ENCODE data around the gene PGP. TPM values are rescaled to one million over a fixed set of nuclear protein-coding genes. Genes with fewer than 3 reads are reported as not detected.

The PGP gene
- polyA plus RNA-seq, 1 donor (not counting 4 experiments of a cell fraction or from before 2014, with no cell fraction given), result 10.3 TPM

DNA sequence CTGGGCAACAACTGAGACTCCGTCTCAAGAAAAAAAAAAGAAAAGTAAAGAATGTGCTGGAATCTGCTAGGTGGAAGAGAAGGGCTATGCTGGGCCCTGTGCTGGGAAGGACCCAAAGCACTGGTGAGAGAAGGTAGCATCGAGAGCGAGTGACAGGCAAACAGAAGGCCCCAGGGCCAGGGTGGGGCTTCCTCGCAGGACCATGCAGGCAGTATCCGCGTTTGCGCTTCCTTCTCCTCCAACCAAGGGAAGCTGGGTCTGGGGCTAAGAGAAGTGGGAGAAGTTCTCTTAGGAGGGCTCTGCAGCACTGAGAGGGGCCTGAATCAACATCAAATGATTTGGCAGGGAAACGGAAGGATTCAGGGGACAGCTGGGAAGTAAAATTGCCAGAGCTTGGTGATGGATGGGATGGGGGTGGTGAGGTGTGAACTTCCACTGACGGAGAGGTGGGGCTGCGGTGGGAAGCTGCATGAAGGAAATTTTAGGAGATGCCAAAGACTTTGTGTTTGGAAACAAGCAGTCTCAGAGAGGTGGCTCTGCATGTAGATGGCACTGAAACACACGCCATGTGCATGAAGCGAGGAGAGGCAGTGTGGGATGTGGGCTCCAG, 42.0 kb upstream of the PGP start:
- Histone ChIP-seq H3K4me2 (ENCODE audit: control insufficient read depth, extremely low read depth, insufficient read depth, low read depth, low read length) (no peak overlapping the region), H3K79me2 (ENCODE audit: control insufficient read depth, insufficient read depth, low read length) (peaks cover 41% of the 10 kb centered on the region), H4K20me1 (ENCODE audit: control insufficient read depth, extremely low read depth, insufficient read depth, low read length) (peaks cover 18% of the 10 kb centered on the region), H3K36me3 (ENCODE audit: control insufficient read depth in 2 of 2, extremely low read depth in 1 of 2, insufficient read depth in 2 of 2, low read length in 2 of 2) (peaks cover 34 to 45% of the 10 kb centered on the region in 2 experiments), H3K4me3 (ENCODE audit: control insufficient read depth in 2 of 3, extremely low read depth in 1 of 3, insufficient read depth in 2 of 3, low read depth in 1 of 3, low read length in 3 of 3) (no peak overlapping the region), H3K4me1 (ENCODE audit: control insufficient read depth, extremely low read depth, insufficient read depth, low read length) (peaks cover 10% of the 10 kb centered on the region), H3K9me1 (ENCODE audit: control insufficient read depth, extremely low read depth, insufficient read depth, low read length) (no peaks in the 10 kb centered on the region), H3K27ac (ENCODE audit: control insufficient read depth, insufficient read depth, low read length) (no peak overlapping the region), H3K9ac (ENCODE audit: control insufficient read depth, extremely low read depth, insufficient read depth, low read length) (no peak overlapping the region), H2AFZ (ENCODE audit: control insufficient read depth, low read length) (no peak overlapping the region), H3K9me3 (ENCODE audit: control insufficient read depth, low read depth, low read length) (no peaks in the 10 kb centered on the region), H3K27me3 (ENCODE audit: control insufficient read depth, extremely low read depth, insufficient read depth, low read length) (no peaks in the 10 kb centered on the region)
- dilution Hi-C loops (cut with MboI; ENCODE audit: extremely low pct_ligation_motif_present, low sequenced_read_pairs), result no loop called here
- TF ChIP-seq, protein P1, sequence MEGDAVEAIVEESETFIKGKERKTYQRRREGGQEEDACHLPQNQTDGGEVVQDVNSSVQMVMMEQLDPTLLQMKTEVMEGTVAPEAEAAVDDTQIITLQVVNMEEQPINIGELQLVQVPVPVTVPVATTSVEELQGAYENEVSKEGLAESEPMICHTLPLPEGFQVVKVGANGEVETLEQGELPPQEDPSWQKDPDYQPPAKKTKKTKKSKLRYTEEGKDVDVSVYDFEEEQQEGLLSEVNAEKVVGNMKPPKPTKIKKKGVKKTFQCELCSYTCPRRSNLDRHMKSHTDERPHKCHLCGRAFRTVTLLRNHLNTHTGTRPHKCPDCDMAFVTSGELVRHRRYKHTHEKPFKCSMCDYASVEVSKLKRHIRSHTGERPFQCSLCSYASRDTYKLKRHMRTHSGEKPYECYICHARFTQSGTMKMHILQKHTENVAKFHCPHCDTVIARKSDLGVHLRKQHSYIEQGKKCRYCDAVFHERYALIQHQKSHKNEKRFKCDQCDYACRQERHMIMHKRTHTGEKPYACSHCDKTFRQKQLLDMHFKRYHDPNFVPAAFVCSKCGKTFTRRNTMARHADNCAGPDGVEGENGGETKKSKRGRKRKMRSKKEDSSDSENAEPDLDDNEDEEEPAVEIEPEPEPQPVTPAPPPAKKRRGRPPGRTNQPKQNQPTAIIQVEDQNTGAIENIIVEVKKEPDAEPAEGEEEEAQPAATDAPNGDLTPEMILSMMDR (optimal IDR thresholded peaks at IDR 0.05 in 1 of 3, IDR thresholded peaks at IDR 0.05 in 1 of 3, conservative IDR thresholded peaks at IDR 0.05 in 1 of 3; ENCODE audit: extremely low read depth in 1 of 3, insufficient read depth in 2 of 3, low read length in 3 of 3), result no peak
- no peak for TF ChIP-seq EZH2 (IDR thresholded peaks at IDR 0.05; ENCODE audit: low read length)
- DNase-seq (ENCODE audit: low read depth, low spot score) (no peak), FAIRE-seq (no peak)

DNA sequence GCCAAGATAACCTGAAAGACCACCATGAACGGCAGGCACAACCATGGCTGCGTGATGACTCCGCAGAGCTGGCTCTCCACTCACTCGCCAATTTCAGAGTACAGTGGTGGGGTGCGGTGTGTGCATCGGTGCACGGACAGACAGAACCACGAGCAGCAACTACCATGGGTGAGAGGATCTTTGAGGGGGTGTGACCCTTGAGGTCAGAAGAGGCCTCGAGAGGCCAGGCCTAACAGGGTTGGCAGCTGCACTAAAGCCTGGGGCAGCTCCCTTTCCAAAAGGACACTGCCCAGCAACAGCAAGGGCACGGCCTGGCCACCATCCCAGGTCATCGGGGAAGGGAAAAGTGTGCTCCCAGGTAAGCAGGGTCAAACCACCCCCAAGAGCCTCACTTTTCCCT, 38.7 kb upstream of the PGP start:
- DNase-seq (ENCODE audit: low read depth, low spot score), result no peak
- Histone ChIP-seq H3K27me3 (ENCODE audit: control insufficient read depth, extremely low read depth, insufficient read depth, low read length) (no peaks in the 10 kb centered on the region), H3K27ac (ENCODE audit: control insufficient read depth, insufficient read depth, low read length) (no peak overlapping the region), H3K36me3 (ENCODE audit: control insufficient read depth in 2 of 2, extremely low read depth in 1 of 2, insufficient read depth in 2 of 2, low read length in 2 of 2) (peaks cover 30 to 32% of the 10 kb centered on the region in 2 experiments), H4K20me1 (ENCODE audit: control insufficient read depth, extremely low read depth, insufficient read depth, low read length) (peaks cover 19% of the 10 kb centered on the region), H3K9me1 (ENCODE audit: control insufficient read depth, extremely low read depth, insufficient read depth, low read length) (no peaks in the 10 kb centered on the region), H3K4me1 (ENCODE audit: control insufficient read depth, extremely low read depth, insufficient read depth, low read length) (peaks cover 17% of the 10 kb centered on the region), H3K9ac (ENCODE audit: control insufficient read depth, extremely low read depth, insufficient read depth, low read length) (no peak overlapping the region), H3K79me2 (ENCODE audit: control insufficient read depth, insufficient read depth, low read length) (peaks cover 31% of the 10 kb centered on the region), H3K9me3 (ENCODE audit: control insufficient read depth, low read depth, low read length) (no peaks in the 10 kb centered on the region), H2AFZ (ENCODE audit: control insufficient read depth, low read length) (no peak overlapping the region), H3K4me3 (ENCODE audit: control insufficient read depth in 2 of 3, extremely low read depth in 1 of 3, insufficient read depth in 2 of 3, low read depth in 1 of 3, low read length in 3 of 3) (no peak overlapping the region), H3K4me2 (ENCODE audit: control insufficient read depth, extremely low read depth, insufficient read depth, low read depth, low read length) (no peak overlapping the region)
- TF ChIP-seq, protein P1 (optimal IDR thresholded peaks at IDR 0.05 in 1 of 3, IDR thresholded peaks at IDR 0.05 in 1 of 3, conservative IDR thresholded peaks at IDR 0.05 in 1 of 3; ENCODE audit: extremely low read depth in 1 of 3, insufficient read depth in 2 of 3, low read length in 3 of 3), result no peak
- no peak for TF ChIP-seq EZH2 (IDR thresholded peaks at IDR 0.05; ENCODE audit: low read length)
- dilution Hi-C loops (cut with MboI; ENCODE audit: extremely low pct_ligation_motif_present, low sequenced_read_pairs), result no loop called here
- FAIRE-seq, result no peak
